GM12865 (cell line): ENCODE data around the gene GRID2.

Source experiments
- DNase-seq: peaks from one replicate; pipeline ENCODE4 v3.0.0; 2010; ENCODE audit warnings: low read depth
- H3K4me3 ChIP-seq: 2 replicates; pipeline ENCODE4 v1.5.1; 2011; ENCODE audit warnings: mild to moderate bottlenecking, low read depth, low read length, control low read depth
- TF ChIP-seq, protein P1 (sequence below): IDR thresholded peaks from 2 replicates; pipeline ENCODE4 v1.5.1; 2011; ENCODE audit warnings: low read length, control low read depth, low read depth, inconsistent platforms; ENCODE audit not compliant: insufficient read depth; ENCODE audit errors: missing control alignments

Gene GRID2

DNA sequence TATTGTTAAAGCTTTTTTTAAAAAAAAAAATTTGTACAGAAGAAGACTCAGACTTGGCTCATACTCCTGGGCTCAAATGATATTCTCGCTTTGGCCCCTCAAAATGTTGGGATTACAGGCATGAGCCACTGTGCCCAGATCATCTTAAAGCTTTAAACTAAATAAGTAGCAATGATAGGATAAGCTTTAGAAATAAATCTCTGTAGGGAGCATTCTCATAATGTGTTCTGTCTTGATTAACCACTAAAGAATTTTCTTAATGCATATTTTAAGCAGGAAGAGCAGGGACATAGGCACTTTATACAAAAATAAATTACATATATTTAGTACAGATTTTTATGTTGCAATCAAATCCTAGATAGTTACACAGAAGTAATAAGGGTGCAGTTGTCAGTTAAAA, 667.2 kb downstream of the GRID2 start:
- H3K4me3 ChIP-seq, result no peak overlapping the region
- DNase-seq, result no peak
- TF ChIP-seq, protein P1, sequence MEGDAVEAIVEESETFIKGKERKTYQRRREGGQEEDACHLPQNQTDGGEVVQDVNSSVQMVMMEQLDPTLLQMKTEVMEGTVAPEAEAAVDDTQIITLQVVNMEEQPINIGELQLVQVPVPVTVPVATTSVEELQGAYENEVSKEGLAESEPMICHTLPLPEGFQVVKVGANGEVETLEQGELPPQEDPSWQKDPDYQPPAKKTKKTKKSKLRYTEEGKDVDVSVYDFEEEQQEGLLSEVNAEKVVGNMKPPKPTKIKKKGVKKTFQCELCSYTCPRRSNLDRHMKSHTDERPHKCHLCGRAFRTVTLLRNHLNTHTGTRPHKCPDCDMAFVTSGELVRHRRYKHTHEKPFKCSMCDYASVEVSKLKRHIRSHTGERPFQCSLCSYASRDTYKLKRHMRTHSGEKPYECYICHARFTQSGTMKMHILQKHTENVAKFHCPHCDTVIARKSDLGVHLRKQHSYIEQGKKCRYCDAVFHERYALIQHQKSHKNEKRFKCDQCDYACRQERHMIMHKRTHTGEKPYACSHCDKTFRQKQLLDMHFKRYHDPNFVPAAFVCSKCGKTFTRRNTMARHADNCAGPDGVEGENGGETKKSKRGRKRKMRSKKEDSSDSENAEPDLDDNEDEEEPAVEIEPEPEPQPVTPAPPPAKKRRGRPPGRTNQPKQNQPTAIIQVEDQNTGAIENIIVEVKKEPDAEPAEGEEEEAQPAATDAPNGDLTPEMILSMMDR, result no peak

DNA sequence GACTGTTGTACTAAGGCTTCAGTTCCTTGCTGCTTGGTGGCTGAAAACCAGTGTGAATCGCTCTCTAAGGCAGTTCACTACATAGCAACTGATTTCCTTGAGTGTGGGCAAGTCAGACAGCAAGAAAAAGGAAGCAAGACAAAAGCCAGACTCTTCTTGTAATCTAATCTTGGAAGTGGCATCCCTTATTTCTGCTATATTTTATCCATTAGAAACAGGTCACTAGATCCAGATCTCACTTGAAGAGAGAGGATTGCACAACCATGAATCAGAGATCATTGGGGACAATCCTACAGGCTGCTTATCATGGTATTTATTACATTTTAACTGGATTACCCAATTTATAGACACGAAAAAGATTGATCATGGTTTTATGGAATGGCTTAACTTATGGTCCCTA, 684.5 kb downstream of the GRID2 start:
- TF ChIP-seq, protein P1, result no peak
- H3K4me3 ChIP-seq, result no peak overlapping the region
- no peak for DNase-seq

DNA sequence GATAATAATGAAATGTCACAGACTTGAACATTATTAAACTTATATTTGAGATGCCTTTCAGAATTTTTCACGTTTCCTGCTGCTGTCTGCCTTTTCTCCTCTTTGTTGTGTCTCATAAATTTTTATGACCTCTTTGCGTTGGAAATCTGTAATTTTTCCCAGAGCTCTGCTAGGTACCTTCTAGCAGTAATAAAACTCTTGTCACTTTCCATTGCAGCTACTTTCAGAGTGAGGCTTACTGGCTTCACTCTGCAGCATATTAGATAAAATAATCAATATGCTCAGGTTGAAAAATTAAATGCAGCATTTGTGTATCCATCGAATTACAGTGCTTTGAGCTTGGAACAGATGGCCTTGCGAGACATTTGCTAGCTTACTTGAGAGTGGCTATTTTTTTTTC, 689.0 kb downstream of the GRID2 start:
- no peak for DNase-seq
- TF ChIP-seq, protein P1, result no peak
- H3K4me3 ChIP-seq, result no peak overlapping the region

DNA sequence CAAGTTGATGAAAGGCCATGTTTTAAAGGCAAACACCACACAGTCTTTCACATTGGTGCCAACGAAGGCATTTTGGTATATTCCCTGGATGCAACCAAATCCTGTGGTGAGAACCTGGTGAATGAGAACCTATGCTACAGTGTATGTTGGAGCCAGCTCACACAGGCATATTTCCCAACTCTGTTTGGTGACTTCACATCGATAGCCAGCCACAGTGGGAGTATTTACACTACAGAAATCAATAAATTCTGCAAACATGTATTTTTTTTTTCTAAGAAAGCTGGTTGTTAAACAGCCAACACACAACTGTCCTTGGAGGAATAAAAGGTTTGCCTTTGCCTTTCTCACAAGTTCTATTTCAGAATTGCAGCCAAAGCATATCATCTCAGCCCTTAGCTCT, 691.0 kb downstream of the GRID2 start:
- H3K4me3 ChIP-seq, result no peak overlapping the region
- TF ChIP-seq, protein P1, result no peak
- DNase-seq, result no peak

DNA sequence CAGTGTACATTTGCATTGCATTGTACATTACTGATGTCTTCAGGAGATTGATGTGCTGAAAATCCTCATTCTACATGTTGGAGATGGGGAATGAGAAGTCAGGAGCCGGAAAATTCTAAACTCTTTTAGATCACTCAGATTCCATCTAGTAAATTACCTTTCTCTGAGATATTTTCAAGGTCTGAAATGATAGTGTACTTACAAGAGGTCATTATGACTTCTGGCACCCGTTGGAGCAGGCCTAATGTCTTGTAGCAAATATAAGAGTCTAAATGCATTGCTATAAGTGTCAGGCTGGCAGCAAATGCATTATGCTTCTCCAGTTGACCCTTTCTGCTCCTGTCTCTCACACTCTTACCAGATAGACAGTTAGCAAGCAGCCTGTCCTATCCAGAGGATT, 692.8 kb downstream of the GRID2 start:
- no peak overlapping the region for H3K4me3 ChIP-seq
- no peak for DNase-seq
- TF ChIP-seq, protein P1, result no peak

DNA sequence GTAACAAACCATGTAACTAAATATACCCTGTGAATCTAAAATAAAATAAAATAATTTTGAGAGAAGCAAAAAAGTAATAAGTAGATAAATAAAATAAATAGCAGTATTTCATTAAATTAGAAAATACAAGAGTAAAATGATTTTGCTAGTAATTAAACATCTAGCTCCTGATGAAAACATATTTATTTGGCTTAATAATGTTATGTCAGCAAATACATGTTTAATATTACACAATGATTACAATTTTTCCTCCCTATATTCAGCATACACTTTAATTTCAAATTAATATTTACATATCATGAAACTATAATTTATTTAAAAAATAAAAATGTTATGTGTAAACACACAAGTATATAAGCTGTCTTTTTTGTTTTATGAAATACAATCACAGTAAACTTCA, 697.1 kb downstream of the GRID2 start:
- no peak for DNase-seq
- TF ChIP-seq, protein P1, result no peak
- no peak overlapping the region for H3K4me3 ChIP-seq

DNA sequence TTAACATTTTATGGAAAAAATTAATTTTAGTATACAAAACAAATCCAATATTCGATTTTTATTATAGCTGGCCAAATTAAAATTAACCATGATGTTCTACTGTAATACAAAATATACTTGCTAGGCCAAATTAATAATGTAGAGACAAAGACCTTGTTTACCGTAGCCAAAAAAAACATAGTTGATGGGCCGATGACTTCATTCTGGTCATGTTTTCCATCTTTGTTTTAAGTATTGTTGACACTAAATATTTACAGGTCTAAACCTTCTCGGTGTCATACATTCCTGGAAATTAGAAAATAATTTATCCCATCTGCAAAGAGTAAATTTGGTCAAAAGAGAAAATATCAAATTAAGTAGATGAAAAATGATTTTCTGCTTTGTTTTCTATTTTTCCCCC, 698.5 kb downstream of the GRID2 start:
- no peak overlapping the region for H3K4me3 ChIP-seq
- TF ChIP-seq, protein P1, result no peak
- DNase-seq, result no peak
